Natural killer cell (primary cell): Measurements from ENCODE around the gene WDR54. TPM values are rescaled to one million over a fixed set of nuclear protein-coding genes. Genes with fewer than 3 reads are reported as not detected.

ENCODE experiments used
- ATAC-seq, 3 donors: fragments of 150-1000 bp in 2 of 3; fragments of 200-7000 bp in 1 of 3; cut with Tn5 transposase; 1 replicate in 1 of 3; 2 replicates in 2 of 3; pipeline ENCODE4 v1.10.0; 2021; ENCODE audit warnings: mild to moderate bottlenecking in 2 of 3, moderate library complexity in 2 of 3
- DNase-seq, 2 donors: peaks; one replicate each; pipeline versions ENCODE4 v3.0.0 to v3.0.0-alpha.2; 2013 to 2021; ENCODE audit warnings: mixed read lengths in 1 of 2
- H3K27ac ChIP-seq: one replicate; pipeline ENCODE4 v1.5.1; 2013; ENCODE audit warnings: mild to moderate bottlenecking, low read length
- H3K27me3 ChIP-seq: one replicate; pipeline ENCODE4 v1.6.1; 2013; ENCODE audit warnings: low read length; ENCODE audit not compliant: control insufficient read depth, insufficient read depth
- H3K36me3 ChIP-seq: one replicate; pipeline ENCODE4 v1.6.1; 2013; ENCODE audit warnings: low read length; ENCODE audit not compliant: control insufficient read depth, insufficient read depth
- H3K4me1 ChIP-seq: one replicate; pipeline ENCODE4 v1.6.1; 2013; ENCODE audit warnings: low read length; ENCODE audit not compliant: control insufficient read depth, insufficient read depth
- H3K4me3 ChIP-seq: one replicate; pipeline ENCODE4 v1.5.1; 2013; ENCODE audit warnings: low read length
- H3K9me3 ChIP-seq: one replicate; pipeline ENCODE4 v1.6.1; 2013; ENCODE audit warnings: low read length; ENCODE audit not compliant: control insufficient read depth, insufficient read depth
- H3K27ac Mint-ChIP-seq, 2 donors: one replicate each; pipeline ENCODE4 v1.8.0; 2022; ENCODE audit warnings: mild to moderate bottlenecking in 2 of 2, mixed read lengths in 2 of 2, moderate library complexity in 1 of 2
- H3K27me3 Mint-ChIP-seq, 2 donors: one replicate each; pipeline ENCODE4 v1.8.0; 2022; ENCODE audit warnings: low read depth in 2 of 2, mixed read lengths in 2 of 2
- H3K36me3 Mint-ChIP-seq: one replicate; pipeline ENCODE4 v1.8.0; 2022; ENCODE audit warnings: mixed read lengths
- H3K4me1 Mint-ChIP-seq, 2 donors: one replicate each; pipeline ENCODE4 v1.8.0; 2022; ENCODE audit warnings: mixed read lengths in 2 of 2
- H3K4me3 Mint-ChIP-seq: one replicate; pipeline ENCODE4 v1.8.0; 2022; ENCODE audit warnings: mild to moderate bottlenecking, moderate library complexity, mixed read lengths
- H3K9me3 Mint-ChIP-seq, 2 donors: one replicate each; pipeline ENCODE4 v1.8.0; 2022; ENCODE audit warnings: mixed read lengths in 2 of 2
- WGBS: methylation state at CpG from one replicate; pipeline ENCODE4 v1.1.7; 2013; ENCODE audit warnings: missing lambda C conversion rate; ENCODE audit not compliant: insufficient coverage; 5-methylcytosine and 5-hydroxymethylcytosine counted together
- intact Hi-C: fragments of 100-400 bp; cut with micrococcal nuclease; formaldehyde crosslinking; loops from one replicate; pipeline ENCODE4 v1.14.2; 2022
- total RNA-seq, 4 donors: library from RNA; stranded (reverse); fragments of 120-200 nt in 1 of 4; gene quantifications; one replicate each; pipeline versions ENCODE4 v1.2.3 to v1.2.4, GENCODE V29; 2013 to 2022
- TF ChIP-seq, protein P1 (sequence below): fragments of 200-600 bp; IDR thresholded peaks from one replicate; pipeline ENCODE4 v1.8.0; 2022; ENCODE audit warnings: antibody characterized with exemption

Gene WDR54, protein sequence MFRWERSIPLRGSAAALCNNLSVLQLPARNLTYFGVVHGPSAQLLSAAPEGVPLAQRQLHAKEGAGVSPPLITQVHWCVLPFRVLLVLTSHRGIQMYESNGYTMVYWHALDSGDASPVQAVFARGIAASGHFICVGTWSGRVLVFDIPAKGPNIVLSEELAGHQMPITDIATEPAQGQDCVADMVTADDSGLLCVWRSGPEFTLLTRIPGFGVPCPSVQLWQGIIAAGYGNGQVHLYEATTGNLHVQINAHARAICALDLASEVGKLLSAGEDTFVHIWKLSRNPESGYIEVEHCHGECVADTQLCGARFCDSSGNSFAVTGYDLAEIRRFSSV
- total RNA-seq = 10 to 100 TPM; 28.0 to 35.3 (median 28.0) TPM
- 22.0 TPM for total RNA-seq (2013)

DNA sequence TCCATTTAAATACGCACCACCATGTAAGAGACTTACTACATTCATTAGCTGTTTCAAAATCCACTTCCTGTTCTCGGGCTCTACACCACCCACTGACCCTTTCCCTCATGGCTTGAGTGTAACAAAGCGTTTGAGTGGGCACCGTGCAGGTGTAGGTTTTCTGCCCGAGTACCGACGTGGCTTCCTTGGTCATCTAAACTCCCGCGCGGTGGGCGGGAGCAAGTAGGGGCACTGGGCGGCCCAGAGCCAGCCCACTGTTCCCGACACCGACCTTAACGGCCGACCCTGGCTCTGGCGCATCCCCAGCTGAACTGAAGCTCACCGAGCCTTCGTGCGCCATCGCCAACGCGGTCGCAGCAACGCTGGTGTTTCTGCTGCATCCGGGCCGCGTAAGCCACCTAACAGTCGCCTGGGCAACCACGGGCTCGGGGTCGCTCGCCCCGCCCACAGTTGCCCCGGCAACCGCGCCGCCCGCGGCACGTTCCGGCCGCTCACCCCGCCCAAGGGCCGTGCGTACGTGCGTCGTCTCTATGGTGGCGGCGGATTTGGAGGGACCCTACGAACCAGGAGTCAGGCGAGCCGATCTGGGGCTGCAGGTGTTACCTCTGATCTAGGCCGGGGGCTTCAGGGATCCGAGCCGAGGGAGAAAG, at the start of gene WDR54, which contains the start of gene C2orf81:
TSS of gene WDR54 (plus strand) at position 510 of the 650 bp plus-strand sequence. CDS start 424 bp downstream, outside the sequence.
TSS of gene C2orf81 (minus strand) at position 399 of the 650 bp plus-strand sequence. CDS start at position 340, 59 bp downstream.
- Histone ChIP-seq H3K36me3 (peaks cover 4% of the 10 kb centered on the region), H3K4me1 (peaks cover 16% of the 10 kb centered on the region), H3K4me3 (peak within 1 kb of the TSS; percentile 79), H3K27ac (peak within 1 kb of the TSS; percentile 99), H3K27me3 (no peaks in the 10 kb centered on the region), H3K9me3 (no peaks in the 10 kb centered on the region)
- H3K27me3 Mint-ChIP-seq = peaks cover 0 to under 1% of the 10 kb centered on the region in 2 donors
- WGBS = under 1% methylated on average over 57 of the region's 57 CpGs
- intact Hi-C loops = loop anchor here (1.0 to 2.0 kb wide), 4 partner anchors 29 to 61 kb away; partner anchors contain the start of genes CCDC142, TTC31 and WBP1
- peak; percentile 90 to 96 (median 94) for ATAC-seq
- peak within 1 kb of the TSS; percentile 94 to 96 for H3K27ac Mint-ChIP-seq
- peaks cover 20 to 28% of the 10 kb centered on the region in 2 donors for H3K4me1 Mint-ChIP-seq
- peak within 1 kb of the TSS; percentile 99 for H3K4me3 Mint-ChIP-seq
- H3K36me3 Mint-ChIP-seq = no peaks in the 10 kb centered on the region
- TF ChIP-seq, protein P1, sequence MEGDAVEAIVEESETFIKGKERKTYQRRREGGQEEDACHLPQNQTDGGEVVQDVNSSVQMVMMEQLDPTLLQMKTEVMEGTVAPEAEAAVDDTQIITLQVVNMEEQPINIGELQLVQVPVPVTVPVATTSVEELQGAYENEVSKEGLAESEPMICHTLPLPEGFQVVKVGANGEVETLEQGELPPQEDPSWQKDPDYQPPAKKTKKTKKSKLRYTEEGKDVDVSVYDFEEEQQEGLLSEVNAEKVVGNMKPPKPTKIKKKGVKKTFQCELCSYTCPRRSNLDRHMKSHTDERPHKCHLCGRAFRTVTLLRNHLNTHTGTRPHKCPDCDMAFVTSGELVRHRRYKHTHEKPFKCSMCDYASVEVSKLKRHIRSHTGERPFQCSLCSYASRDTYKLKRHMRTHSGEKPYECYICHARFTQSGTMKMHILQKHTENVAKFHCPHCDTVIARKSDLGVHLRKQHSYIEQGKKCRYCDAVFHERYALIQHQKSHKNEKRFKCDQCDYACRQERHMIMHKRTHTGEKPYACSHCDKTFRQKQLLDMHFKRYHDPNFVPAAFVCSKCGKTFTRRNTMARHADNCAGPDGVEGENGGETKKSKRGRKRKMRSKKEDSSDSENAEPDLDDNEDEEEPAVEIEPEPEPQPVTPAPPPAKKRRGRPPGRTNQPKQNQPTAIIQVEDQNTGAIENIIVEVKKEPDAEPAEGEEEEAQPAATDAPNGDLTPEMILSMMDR = no peak
- no peaks in the 10 kb centered on the region for H3K9me3 Mint-ChIP-seq
- DNase-seq = peak; percentile 95 to 97

DNA sequence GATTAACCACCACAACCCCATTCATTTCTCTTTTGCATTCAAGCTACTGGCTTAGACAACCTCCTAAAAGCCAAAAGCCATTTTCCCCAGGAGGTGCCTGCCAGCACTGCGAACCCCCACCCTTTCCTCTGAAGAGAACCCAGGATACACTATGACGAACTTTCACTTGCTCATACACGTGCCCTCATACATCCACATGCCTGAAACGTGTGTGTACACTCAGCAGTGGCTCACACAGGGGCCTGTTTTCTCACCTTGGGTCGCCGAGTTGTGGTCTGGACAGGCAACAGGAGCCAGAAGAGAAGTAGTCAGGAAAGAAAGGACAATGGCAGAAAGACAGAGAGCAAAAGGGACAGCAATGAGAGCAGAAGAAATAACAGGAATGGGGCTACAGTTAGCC, 48.9 kb upstream of the WDR54 start:
- TF ChIP-seq, protein P1 = no peak
- Histone ChIP-seq H3K36me3 (peaks cover 53% of the 10 kb centered on the region), H3K9me3 (no peaks in the 10 kb centered on the region), H3K27ac (no peak overlapping the region), H3K27me3 (no peaks in the 10 kb centered on the region), H3K4me1 (peaks cover 7% of the 10 kb centered on the region), H3K4me3 (no peak overlapping the region)
- Mint-ChIP-seq H3K4me3 (no peak overlapping the region), H3K27me3 (no peaks in the 10 kb centered on the region), H3K4me1 (peaks cover 27 to 32% of the 10 kb centered on the region in 2 donors), H3K27ac (no peak overlapping the region), H3K36me3 (peaks cover 10% of the 10 kb centered on the region), H3K9me3 (no peaks in the 10 kb centered on the region)
- WGBS = 82% methylated on average over 6 of the region's 6 CpGs
- intact Hi-C loops = loop anchor here (5.0 kb wide), 1 partner anchor 695 kb away; no protein-coding TSS in a partner anchor
- DNase-seq = no peak
- no peak for ATAC-seq

DNA sequence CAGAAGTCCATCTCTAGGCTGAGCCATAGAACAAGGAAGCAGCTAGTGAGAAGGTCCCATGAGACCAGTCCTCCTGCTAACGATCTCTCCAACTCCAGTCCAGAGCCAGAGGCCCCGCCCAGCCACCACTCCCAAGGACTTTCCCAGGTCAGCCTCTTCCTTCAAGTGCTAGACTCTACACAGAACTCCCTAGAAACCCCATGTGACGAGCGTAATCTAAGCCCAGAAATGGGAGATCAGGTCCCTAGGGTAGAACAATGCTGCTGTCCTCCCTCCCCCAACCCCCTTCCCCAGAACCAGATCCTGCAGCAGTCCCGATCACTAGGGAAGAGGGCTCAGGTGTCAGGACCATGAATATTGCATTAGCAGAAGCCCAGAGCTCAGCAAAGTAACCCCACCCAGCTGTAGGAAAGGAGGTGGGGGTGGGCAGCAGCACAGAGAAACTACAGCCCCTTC, 48.3 kb upstream of the WDR54 start:
- TF ChIP-seq, protein P1 = no peak
- peaks cover 7% of the 10 kb centered on the region for H3K4me1 ChIP-seq
- no peak overlapping the region for H3K27ac ChIP-seq
- 95% methylated on average over 5 of the region's 5 CpGs for WGBS
- ATAC-seq = no peak
- no peaks in the 10 kb centered on the region for H3K9me3 Mint-ChIP-seq
- H3K36me3 ChIP-seq = peaks cover 51% of the 10 kb centered on the region
- no peaks in the 10 kb centered on the region for H3K27me3 Mint-ChIP-seq
- intact Hi-C loops = loop anchor here (5.0 kb wide), 1 partner anchor 696 kb away; no protein-coding TSS in a partner anchor
- peaks cover 10% of the 10 kb centered on the region for H3K36me3 Mint-ChIP-seq
- H3K4me1 Mint-ChIP-seq = peaks cover 31 to 37% of the 10 kb centered on the region in 2 donors
- no peak overlapping the region for H3K27ac Mint-ChIP-seq
- DNase-seq = no peak
- no peaks in the 10 kb centered on the region for H3K9me3 ChIP-seq
- H3K27me3 ChIP-seq = no peaks in the 10 kb centered on the region
- H3K4me3 ChIP-seq = no peak overlapping the region
- H3K4me3 Mint-ChIP-seq = no peak overlapping the region
